GM12878 (cell line): Measurements from ENCODE around the gene PRDM15. TPM values are rescaled to one million over a fixed set of nuclear protein-coding genes. Genes with fewer than 3 reads are reported as not detected.

Source experiments
- ATAC-seq: fragments of 200-7000 bp; cut with Tn5 transposase; 3 replicates; pipeline ENCODE4 v1.9.1; 2020; ENCODE audit warnings: mild to moderate bottlenecking, moderate library complexity
- BruUV-seq: library from RNA; stranded (reverse); fragments of 400-500 nt; replicated peaks from 2 replicates; lab custom pipeline; 2021; lab: Mats Ljungman, UMichigan
- CTCF ChIA-PET: fragments of 300-600 bp; sonication (Branson Sonifier 250); formaldehyde crosslinking; extraction: SDS; loops from one replicate; lab custom pipeline; 2021; ENCODE audit warnings: inconsistent platforms; lab: Yijun Ruan, JAX
- POLR2A ChIA-PET: fragments of 350-600 bp; formaldehyde crosslinking; extraction: SDS; loops from one replicate; lab custom pipeline; 2021; ENCODE audit warnings: inconsistent platforms; lab: Charles Lee
- RAD21 ChIA-PET: fragments of 300-600 bp; sonication (Branson Sonifier 250); formaldehyde crosslinking; loops from one replicate; lab custom pipeline; 2023; ENCODE audit warnings: antibody characterized with exemption; ENCODE audit not compliant: unreplicated experiment; lab: Charles Lee
- SMC1A ChIA-PET: fragments of 300-600 bp; sonication (Branson Sonifier 250); formaldehyde crosslinking; loops from one replicate; lab custom pipeline; 2023; ENCODE audit not compliant: unreplicated experiment, uncharacterized antibody; lab: Charles Lee
- DNase-seq: peaks from one replicate; pipeline ENCODE4 v3.0.0-alpha.2; 2011; ENCODE audit warnings: low read depth, low spot score
- FAIRE-seq: peaks from 3 replicates; lab custom pipeline; 2011; peaks lifted over from hg19 to GRCh38; lab: Jason Lieb, UNC
- H2AFZ ChIP-seq: 2 replicates; pipeline ENCODE4 v1.6.0; 2011; ENCODE audit warnings: low read depth, low read length, control low read depth; ENCODE audit not compliant: control insufficient read depth
- H3K27ac ChIP-seq: 2 replicates; pipeline ENCODE4 v1.5.1; 2011; ENCODE audit warnings: control low read depth; ENCODE audit not compliant: control insufficient read depth, insufficient read depth
- H3K27me3 ChIP-seq, 2 experiments: replicated peaks in 1 of 2; 2 replicates each; pipeline versions ENCODE4 v1.6.0 to v1.6.1; 2011; ENCODE audit warnings: low read length in 1 of 2; ENCODE audit not compliant: control insufficient read depth in 2 of 2, insufficient read depth in 2 of 2
- H3K36me3 ChIP-seq, 2 experiments: 2 replicates each; pipeline ENCODE4 v1.5.1; 2011; ENCODE audit warnings: low read length in 1 of 2; ENCODE audit not compliant: control insufficient read depth in 2 of 2, insufficient read depth in 2 of 2
- H3K4me1 ChIP-seq: 2 replicates; pipeline ENCODE4 v1.6.1; 2011; ENCODE audit warnings: mild to moderate bottlenecking, low read length, moderate library complexity, mixed read lengths; ENCODE audit not compliant: control insufficient read depth, insufficient read depth
- H3K4me2 ChIP-seq: 2 replicates; pipeline ENCODE4 v1.6.0; 2011; ENCODE audit warnings: control low read depth; ENCODE audit not compliant: control insufficient read depth, insufficient read depth
- H3K4me3 ChIP-seq: fragments of 200-600 bp; sonication (generic); 2 replicates; pipeline ENCODE4 v1.5.1; 2016
- H3K79me2 ChIP-seq: 2 replicates; pipeline ENCODE4 v1.6.0; 2011; ENCODE audit warnings: low read length; ENCODE audit not compliant: control insufficient read depth, insufficient read depth
- H3K9ac ChIP-seq: 2 replicates; pipeline ENCODE4 v1.8.0; 2011; ENCODE audit warnings: low read length, control low read depth, mixed read lengths; ENCODE audit not compliant: control insufficient read depth, insufficient read depth
- H3K9me3 ChIP-seq: replicated peaks from 3 replicates; pipeline ENCODE4 v1.5.1; 2011; ENCODE audit warnings: mild to moderate bottlenecking, low read length; ENCODE audit not compliant: control insufficient read depth, insufficient read depth
- H4K20me1 ChIP-seq: 2 replicates; pipeline ENCODE4 v1.6.0; 2011; ENCODE audit not compliant: control insufficient read depth, insufficient read depth
- CEBPB ChIP-seq, 2 experiments: fragments of 150-350 bp in 1 of 2; IDR thresholded peaks; 2 replicates each; pipeline ENCODE4 v1.6.1; 2012 to 2014; ENCODE audit warnings: low read depth in 2 of 2, low read length in 2 of 2, borderline replicate concordance in 1 of 2, inconsistent platforms in 1 of 2
- DPF2 ChIP-seq: fragments of 450-650 bp; IDR thresholded peaks from 2 replicates; pipeline ENCODE4 v1.6.1; 2017; ENCODE audit warnings: mild to moderate bottlenecking
- ELK1 ChIP-seq: IDR thresholded peaks from 2 replicates; pipeline ENCODE4 v1.6.1; 2012; ENCODE audit warnings: low read depth, low read length, improper control_type of control experiment
- FOXM1 ChIP-seq: IDR thresholded peaks from 2 replicates; pipeline ENCODE4 v1.6.1; 2012; ENCODE audit warnings: low read depth, mild to moderate bottlenecking, inconsistent platforms, low read length, moderate library complexity
- JUND ChIP-seq: IDR thresholded peaks from 2 replicates; pipeline ENCODE4 v1.6.1; 2012; ENCODE audit warnings: low read depth, mild to moderate bottlenecking, low read length, improper control_type of control experiment, moderate library complexity
- KDM1A ChIP-seq: fragments of 200-600 bp; sonication (generic); IDR thresholded peaks from 2 replicates; pipeline ENCODE4 v1.6.1; 2016; ENCODE audit warnings: borderline replicate concordance
- MLLT1 ChIP-seq: fragments of 450-650 bp; IDR thresholded peaks from 2 replicates; pipeline ENCODE4 v1.6.1; 2016; ENCODE audit warnings: mild to moderate bottlenecking
- NRF1 ChIP-seq: conservative IDR thresholded peaks from 2 replicates; pipeline ENCODE4 v1.6.1; 2011; ENCODE audit warnings: mild to moderate bottlenecking, low read depth, low read length, improper control_type of control experiment
- RB1 ChIP-seq: fragments of 450-650 bp; formaldehyde crosslinking; IDR thresholded peaks from 2 replicates; pipeline ENCODE4 v1.6.1; 2017; ENCODE audit warnings: mild to moderate bottlenecking, borderline replicate concordance
- SIX5 ChIP-seq: IDR thresholded peaks from 2 replicates; pipeline ENCODE4 v1.6.1; 2011; ENCODE audit warnings: mild to moderate bottlenecking, low read depth, low read length, moderate library complexity; ENCODE audit not compliant: severe bottlenecking
- SUPT20H ChIP-seq: IDR thresholded peaks from 2 replicates; pipeline ENCODE4 v1.6.1; 2011; ENCODE audit warnings: low read depth, mild to moderate bottlenecking, low read length, moderate library complexity, borderline replicate concordance; ENCODE audit not compliant: control insufficient read depth
- TCF12 ChIP-seq: IDR thresholded peaks from 2 replicates; pipeline ENCODE4 v1.6.1; 2011; ENCODE audit warnings: low read depth, mild to moderate bottlenecking, low read length
- TCF3 ChIP-seq: IDR thresholded peaks from 2 replicates; pipeline ENCODE4 v1.6.1; 2012; ENCODE audit warnings: low read depth, mild to moderate bottlenecking, low read length, borderline replicate concordance; ENCODE audit not compliant: insufficient read depth
- USF2 ChIP-seq: IDR thresholded peaks from 2 replicates; pipeline ENCODE4 v1.6.1; 2011; ENCODE audit warnings: low read depth, low read length, improper control_type of control experiment, borderline replicate concordance
- YY1 ChIP-seq: IDR thresholded peaks from 2 replicates; pipeline ENCODE4 v1.6.1; 2011; ENCODE audit warnings: low read depth, mild to moderate bottlenecking, low read length
- ZBED1 ChIP-seq: IDR thresholded peaks from 2 replicates; pipeline ENCODE4 v1.6.1; 2016; ENCODE audit warnings: borderline replicate concordance
- ZBTB33 ChIP-seq: fragments of 450-650 bp; IDR thresholded peaks from 2 replicates; pipeline ENCODE4 v1.6.1; 2017; ENCODE audit warnings: mild to moderate bottlenecking
- ZNF207 ChIP-seq: fragments of 450-650 bp; IDR thresholded peaks from 2 replicates; pipeline ENCODE4 v1.6.1; 2014; ENCODE audit warnings: antibody characterized with exemption, mild to moderate bottlenecking, borderline replicate concordance
- WGBS: methylation state at CpG from one replicate; pipeline ENCODE4 v1.1.6; 2016; ENCODE audit warnings: low lambda C conversion rate; ENCODE audit not compliant: insufficient replicate concordance, insufficient coverage; ENCODE audit errors: missing lambda C conversion rate; 5-methylcytosine and 5-hydroxymethylcytosine counted together
- in situ Hi-C: fragments of 300-500 bp; cut with MboI; formaldehyde crosslinking; loops from 9 replicates; pipeline ENCODE4 v1.14.3; 2018; ENCODE audit warnings: mixed read lengths
- intact Hi-C: fragments of 100-400 bp; cut with micrococcal nuclease; formaldehyde crosslinking; loops from one replicate; pipeline ENCODE4 v1.14.2; 2022; ENCODE audit not compliant: unreplicated experiment
- polyA plus RNA-seq, 11 experiments: library from polyadenylated mRNA; depleted of rRNA in 4 of 11; unstranded in 6 of 11; stranded (reverse) in 5 of 11; fragments of >200 nt; fragmentation: Nextera tagmentation in 4 of 11; fragmentation: Illumina TruSeq in 1 of 11; extraction: Ambion mirVana in 4 of 11; extraction: Trizol in 1 of 11; gene quantifications; 1 replicate in 1 of 11; 2 replicates in 10 of 11; pipeline versions ENCODE4 v1.2.1 to v1.2.3, GENCODE V29; 2011 to 2016; ENCODE audit warnings: inconsistent platforms in 2 of 11, missing spikeins in 2 of 11, low read depth in 1 of 11
- total RNA-seq, 4 experiments: library from RNA; depleted of rRNA in 3 of 4; stranded (reverse); fragments of >200 nt in 3 of 4; fragmentation: Illumina TruSeq in 1 of 4; extraction: Trizol in 1 of 4; gene quantifications; 2 replicates each; pipeline versions ENCODE4 v1.2.1 to v1.2.3, GENCODE V29; 2013 to 2021

Gene PRDM15
- total and polyA plus RNA-seq, 10 of the 15 experiments (the other 5 are each of a cell fraction or from before 2014, with no cell fraction given), result 2.2 to 16.0 (median 8.6) TPM

GRCh38 chr21:41798326-41798725 is 80.8 kb downstream of the PRDM15 start (continued):
- TF ChIP-seq ELK1, result no peak

GRCh38 chr21:41796476-41797080 is 82.6 kb downstream of the PRDM15 start:
- no peaks in the 10 kb centered on the region for H3K27me3 ChIP-seq
- CTCF ChIA-PET, result interaction anchor here (1.3 kb wide), 1 partner anchor 185 kb away, joined by 3 read pairs; no protein-coding TSS in a partner anchor
- H3K9ac ChIP-seq, result no peak overlapping the region
- no peaks in the 10 kb centered on the region; the same call in 2 of the 3 replicates for H3K9me3 ChIP-seq
- H3K4me1 ChIP-seq, result no peaks in the 10 kb centered on the region
- BruUV-seq, result no TSS peak
- H3K4me3 ChIP-seq, result no peak overlapping the region
- intact Hi-C loops, result no loop called here
- FAIRE-seq (no peak), DNase-seq (no peak), ATAC-seq (no peak)
- no peak overlapping the region for H3K4me2 ChIP-seq
- H3K79me2 ChIP-seq, result no peaks in the 10 kb centered on the region
- no peaks in the 10 kb centered on the region for H4K20me1 ChIP-seq
- in situ Hi-C loops, result no loop called here
- H3K27ac ChIP-seq, result no peak overlapping the region
- 91% methylated on average over 14 of the region's 14 CpGs for WGBS
- peaks cover 13 to 27% of the 10 kb centered on the region in 2 experiments for H3K36me3 ChIP-seq
- RAD21 ChIA-PET, result no interaction called here
- SMC1A ChIA-PET, result interaction anchor here (1.2 kb wide), 1 partner anchor 184 kb away, joined by 3 read pairs; no protein-coding TSS in a partner anchor
- POLR2A ChIA-PET, result no interaction called here
- no peak overlapping the region for H2AFZ ChIP-seq
- TF ChIP-seq ZBED1, result no peak
- TF ChIP-seq USF2, result no peak
- TF ChIP-seq KDM1A, result no peak
- no peak for TF ChIP-seq ZNF207
- no peak for TF ChIP-seq JUND
- TF ChIP-seq TCF3, result no peak
- TF ChIP-seq YY1, result no peak
- TF ChIP-seq RB1, result no peak
- TF ChIP-seq SIX5, result no peak
- TF ChIP-seq DPF2, result no peak
- TF ChIP-seq NRF1, result no peak
- TF ChIP-seq SUPT20H, result no peak
- no peak for TF ChIP-seq FOXM1
- TF ChIP-seq MLLT1, result no peak
- TF ChIP-seq ZBTB33, result no peak
- TF ChIP-seq CEBPB (IDR thresholded peaks at IDR 0.05; ENCODE audit: borderline replicate concordance in 1 of 2, low read depth in 2 of 2, low read length in 2 of 2), result no peak
- no peak for TF ChIP-seq TCF12
